OCI-LY1 (cell line): ENCODE measurements around the gene DRC1.

Experiments used
- EZH2 ChIP-seq: fragments of 200-600 bp; sonication (generic), shearing (Covaris generic); IDR thresholded peaks from 2 replicates; pipeline ENCODE4 v1.8.0; 2017; ENCODE audit warnings: borderline replicate concordance, mixed run types, mild to moderate bottlenecking, antibody characterized with exemption, low read length, moderate library complexity, mixed read lengths
- TF ChIP-seq, protein P1 (sequence below): fragments of 200-600 bp; sonication (generic), shearing (Covaris generic); IDR thresholded peaks from 2 replicates; pipeline ENCODE4 v1.5.1; 2017; ENCODE audit warnings: mild to moderate bottlenecking, antibody characterized with exemption, low read length, moderate library complexity, mixed read lengths

DNA sequence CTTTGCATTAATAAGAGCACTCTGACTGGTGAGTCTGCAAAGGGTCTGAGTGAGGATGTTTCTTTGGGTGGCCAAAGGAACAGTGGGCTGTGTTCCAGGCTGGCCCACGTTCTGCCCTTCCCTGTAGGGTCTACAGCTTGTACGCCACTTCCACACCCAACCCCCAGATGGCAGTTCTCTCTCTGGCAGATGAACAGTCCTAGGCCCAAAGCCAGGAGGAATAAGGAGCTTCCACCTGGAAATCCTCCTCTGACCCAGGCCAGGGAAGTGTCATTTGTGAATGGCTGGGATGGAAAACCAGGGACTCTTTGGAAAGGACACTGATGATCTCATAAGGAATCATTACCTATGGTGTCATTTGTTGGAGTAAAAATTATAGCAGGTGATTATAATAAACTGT lies 69.6 kb downstream of the DRC1 start:
- TF ChIP-seq, protein P1, sequence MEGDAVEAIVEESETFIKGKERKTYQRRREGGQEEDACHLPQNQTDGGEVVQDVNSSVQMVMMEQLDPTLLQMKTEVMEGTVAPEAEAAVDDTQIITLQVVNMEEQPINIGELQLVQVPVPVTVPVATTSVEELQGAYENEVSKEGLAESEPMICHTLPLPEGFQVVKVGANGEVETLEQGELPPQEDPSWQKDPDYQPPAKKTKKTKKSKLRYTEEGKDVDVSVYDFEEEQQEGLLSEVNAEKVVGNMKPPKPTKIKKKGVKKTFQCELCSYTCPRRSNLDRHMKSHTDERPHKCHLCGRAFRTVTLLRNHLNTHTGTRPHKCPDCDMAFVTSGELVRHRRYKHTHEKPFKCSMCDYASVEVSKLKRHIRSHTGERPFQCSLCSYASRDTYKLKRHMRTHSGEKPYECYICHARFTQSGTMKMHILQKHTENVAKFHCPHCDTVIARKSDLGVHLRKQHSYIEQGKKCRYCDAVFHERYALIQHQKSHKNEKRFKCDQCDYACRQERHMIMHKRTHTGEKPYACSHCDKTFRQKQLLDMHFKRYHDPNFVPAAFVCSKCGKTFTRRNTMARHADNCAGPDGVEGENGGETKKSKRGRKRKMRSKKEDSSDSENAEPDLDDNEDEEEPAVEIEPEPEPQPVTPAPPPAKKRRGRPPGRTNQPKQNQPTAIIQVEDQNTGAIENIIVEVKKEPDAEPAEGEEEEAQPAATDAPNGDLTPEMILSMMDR = no peak; the same call in 1 of the 2 replicates
- no peak for TF ChIP-seq EZH2
